Right lobe of liver (tissue), 6 donors: ENCODE results near the gene CEP72. TPM values are rescaled to one million over a fixed set of nuclear protein-coding genes. Genes with fewer than 3 reads are reported as not detected.
A peak's percentile ranks its signal among the peaks of the same experiment; 100 is the strongest.
"Not testable (repeated sequence)": the region's sequence is repeated elsewhere in the genome, so short reads cannot be mapped to it uniquely, and the experiment has no call there.

Source experiments
- ATAC-seq, 4 donors: fragments of 200-7000 bp; cut with Tn5 transposase; one replicate each; pipeline ENCODE4 v1.9.1; 2020; ENCODE audit warnings: mild to moderate bottlenecking in 4 of 4, moderate library complexity in 4 of 4
- DNase-seq, 3 donors: peaks; one replicate each; pipeline ENCODE4 v3.0.0-alpha.2; 2020
- H3K27ac ChIP-seq, 3 donors: fragments of 200-600 bp; one replicate each; pipeline ENCODE4 v1.8.0; 2022
- H3K27me3 ChIP-seq, 2 donors: fragments of 200-600 bp; one replicate each; pipeline ENCODE4 v1.8.0; 2022
- H3K36me3 ChIP-seq, 4 donors: fragments of 200-600 bp; sonication (generic) in 1 of 4; one replicate each; pipeline versions ENCODE4 v1.5.1 to v1.8.0; 2017 to 2022; ENCODE audit warnings: control low read depth in 1 of 4
- H3K4me1 ChIP-seq, 4 donors: fragments of 200-600 bp; sonication (generic) in 1 of 4; one replicate each; pipeline versions ENCODE4 v1.5.1 to v1.8.0; 2017 to 2022; ENCODE audit warnings: control low read depth in 1 of 4
- H3K4me3 ChIP-seq, 3 donors: fragments of 200-600 bp; one replicate each; pipeline ENCODE4 v1.8.0; 2022
- H3K9me3 ChIP-seq, 4 donors: fragments of 200-600 bp; sonication (generic) in 1 of 4; one replicate each; pipeline versions ENCODE4 v1.5.1 to v1.8.0; 2017 to 2022; ENCODE audit warnings: control low read depth in 1 of 4
- CTCF ChIP-seq, 4 donors: fragments of 200-600 bp in 3 of 4; fragments of 450-650 bp in 1 of 4; IDR thresholded peaks; one replicate each; pipeline versions ENCODE4 v1.5.1 to v1.8.0; 2016 to 2022; ENCODE audit warnings: antibody characterized with exemption in 4 of 4, mild to moderate bottlenecking in 2 of 4
- POLR2A ChIP-seq: fragments of 450-650 bp; IDR thresholded peaks from one replicate; pipeline ENCODE4 v1.6.1; 2017; ENCODE audit warnings: antibody characterized with exemption, mild to moderate bottlenecking
- WGBS: methylation state at CpG from one replicate; pipeline ENCODE4 v1.1.6; 2018; ENCODE audit warnings: low coverage, low lambda C conversion rate; ENCODE audit not compliant: insufficient coverage; ENCODE audit errors: missing lambda C conversion rate; 5-methylcytosine and 5-hydroxymethylcytosine counted together
- intact Hi-C, 2 donors: fragments of 100-400 bp; cut with DNase I; formaldehyde crosslinking; loops; one replicate each; pipeline versions ENCODE4 v1.11.2 to v1.14.1; 2022
- total RNA-seq, 6 experiments: library from RNA; depleted of rRNA in 2 of 6; stranded (reverse); fragments of >200 nt in 2 of 6; fragmentation: NEBNext Ultra II Directional in 3 of 6; extraction: Animal tissue kit (Norgen Biotek cat#: 25700) in 3 of 6; gene quantifications; one replicate each; pipeline versions ENCODE4 v1.1.0 to v1.2.4, GENCODE V29; 2016 to 2023
- donor health status: DM: no; HTN: yes; CAD: no.
- donor health status: DM: no; HTN: no; CAD: no.
- donor health status: DM: no; HTN: no; CAD: no.
- donor health status: DM: no; HTN: yes; CAD: no.
- donor health status: DM: no; HTN: yes; CAD: no.

The CEP72 gene
- total RNA-seq, 6 experiments from 2014 or later, result 3.4 to 6.0 (median 4.2) TPM

DNA sequence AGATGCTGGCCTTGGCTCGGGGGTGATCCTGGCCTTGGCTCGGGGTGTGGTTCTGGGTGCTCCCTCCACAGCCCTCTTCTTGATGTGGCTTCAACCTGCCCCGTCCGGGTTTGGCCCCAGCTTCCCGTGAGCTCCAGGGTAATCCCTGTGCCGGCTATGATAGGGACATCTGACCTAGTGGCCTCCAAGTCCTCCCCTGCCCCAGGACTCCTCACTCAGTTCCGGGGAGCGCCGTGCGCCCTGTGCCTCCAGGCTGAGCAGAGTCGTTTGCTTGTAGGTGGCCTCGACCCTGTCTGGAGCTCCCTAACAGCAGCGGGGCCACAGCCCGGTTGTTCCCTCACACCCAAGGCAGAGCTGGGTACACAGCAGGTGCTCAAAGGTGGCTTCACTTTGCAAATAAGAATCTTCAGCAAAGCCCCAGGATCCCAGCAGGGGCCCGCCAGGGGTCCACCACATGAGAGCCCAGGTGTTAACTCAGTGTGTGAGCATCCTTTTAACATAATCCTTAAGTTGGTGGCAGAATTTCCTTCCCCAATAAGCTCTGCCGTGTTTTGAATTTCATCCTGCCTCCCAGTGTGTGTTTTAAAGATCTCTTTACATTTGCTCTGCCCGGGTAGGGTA is 32.3 kb upstream of the CEP72 start:
- TF ChIP-seq POLR2A, result no peak
- no peak for TF ChIP-seq CTCF (IDR thresholded peaks at IDR 0.05)
- DNase-seq (peak in 1 of 3 donors; percentile 35), ATAC-seq (peak in 1 of 4 donors; percentile 36)
- H3K4me1 ChIP-seq, result no peaks in the 10 kb centered on the region
- intact Hi-C loops, result no loop called here
- no peaks in the 10 kb centered on the region for H3K9me3 ChIP-seq
- no peaks in the 10 kb centered on the region for H3K36me3 ChIP-seq
- no peak overlapping the region for H3K27ac ChIP-seq
- no peaks in the 10 kb centered on the region for H3K27me3 ChIP-seq
- 34% methylated on average over 7 of the region's 17 CpGs for WGBS
- no peak overlapping the region for H3K4me3 ChIP-seq

DNA sequence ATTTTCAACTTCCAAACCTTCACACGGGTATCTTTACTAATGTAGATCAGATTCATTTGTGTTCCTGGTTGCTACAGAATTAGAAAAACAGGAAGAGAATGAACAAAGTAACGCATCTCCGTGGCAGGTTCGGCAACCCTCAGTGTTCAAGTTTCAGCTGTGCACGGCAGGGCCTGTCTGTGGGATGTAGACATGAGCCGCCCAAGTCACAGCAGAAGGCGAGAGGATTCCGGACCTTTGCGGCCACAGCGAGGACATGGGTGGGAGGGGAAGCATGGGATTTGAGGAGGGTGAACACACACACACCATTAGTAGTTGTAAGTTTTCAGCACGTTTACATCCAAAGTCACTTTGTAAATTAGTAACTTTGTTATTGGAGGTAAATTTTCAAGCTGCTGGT is 31.7 kb upstream of the CEP72 start:
- 34% methylated on average over 11 of the region's 11 CpGs for WGBS
- no peak for ATAC-seq

DNA sequence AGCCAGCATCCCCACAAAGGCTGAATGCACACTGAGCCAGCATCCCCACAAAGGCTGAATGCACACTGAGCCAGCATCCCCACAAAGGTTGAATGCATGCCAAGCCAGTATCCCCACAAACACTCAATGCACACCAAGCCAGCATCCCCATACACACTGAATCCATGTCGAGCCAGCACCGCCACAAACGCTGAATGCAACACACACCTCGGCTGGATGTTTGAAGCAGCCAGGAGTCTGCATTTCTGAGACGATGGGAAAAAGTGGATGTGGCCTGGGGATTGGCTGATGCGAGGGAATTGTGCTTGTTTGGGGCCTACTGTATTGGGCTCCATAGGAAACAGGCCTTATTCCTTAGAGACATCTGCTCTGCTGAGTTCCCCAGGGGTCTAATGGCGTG is 30.9 kb upstream of the CEP72 start:
- ATAC-seq (no peak), DNase-seq (peak in 1 of 3 donors; percentile 19)
- Histone ChIP-seq H3K4me3 (no peak overlapping the region), H3K36me3 (no peaks in the 10 kb centered on the region), H3K4me1 (no peaks in the 10 kb centered on the region), H3K27me3 (no peaks in the 10 kb centered on the region), H3K9me3 (no peaks in the 10 kb centered on the region), H3K27ac (no peak overlapping the region)
- intact Hi-C loops, result no loop called here
- 57% methylated on average over 7 of the region's 7 CpGs for WGBS
- no peak for TF ChIP-seq POLR2A
- no peak for TF ChIP-seq CTCF (IDR thresholded peaks at IDR 0.05)

More for the DNA sequence above, 31.7 kb upstream of the CEP72 start:
- H3K4me3 ChIP-seq, result no peak overlapping the region
- H3K27me3 ChIP-seq, result no peaks in the 10 kb centered on the region
- no peaks in the 10 kb centered on the region for H3K36me3 ChIP-seq
- intact Hi-C loops, result no loop called here
- H3K9me3 ChIP-seq, result no peaks in the 10 kb centered on the region
- no peak overlapping the region for H3K27ac ChIP-seq
- H3K4me1 ChIP-seq, result no peaks in the 10 kb centered on the region
- TF ChIP-seq CTCF (IDR thresholded peaks at IDR 0.05) (no peak), POLR2A (no peak)
- peak in 1 of 3 donors; percentile 14 for DNase-seq

GRCh38 chr5:581941-582340 is 30.2 kb upstream of the CEP72 start:
- no peaks in the 10 kb centered on the region for H3K9me3 ChIP-seq
- peak in 1 of 3 donors; percentile 11 for DNase-seq
- 82% methylated on average over 7 of the region's 9 CpGs for WGBS
- ATAC-seq, result no peak
- intact Hi-C loops, result no loop called here
- H3K27me3 ChIP-seq, result no peaks in the 10 kb centered on the region
- H3K4me1 ChIP-seq, result no peaks in the 10 kb centered on the region
- no peaks in the 10 kb centered on the region for H3K36me3 ChIP-seq
- TF ChIP-seq CTCF (IDR thresholded peaks at IDR 0.05) (no peak), POLR2A (no peak)
- no peak overlapping the region for H3K4me3 ChIP-seq
- no peak overlapping the region for H3K27ac ChIP-seq

DNA sequence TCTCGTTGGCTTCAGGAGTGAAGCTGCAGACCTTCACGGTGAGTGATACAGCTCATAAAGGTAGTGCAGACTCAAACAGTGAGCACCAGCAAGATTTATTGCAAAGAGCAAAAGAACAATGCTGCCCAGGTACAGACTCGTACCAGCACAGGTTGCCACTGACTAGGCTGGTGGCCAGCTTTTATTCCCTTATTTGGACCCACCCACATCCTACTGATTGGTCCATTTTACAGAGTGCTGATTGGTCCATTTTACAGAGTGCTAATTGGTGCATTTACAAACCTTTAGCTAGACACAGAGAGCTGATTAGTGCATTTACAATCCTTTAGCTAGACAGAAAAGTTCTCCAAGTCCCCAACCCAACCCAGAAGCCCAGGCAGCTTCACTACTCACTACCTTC is 29.7 kb upstream of the CEP72 start:
- H3K27ac ChIP-seq, H3K36me3 ChIP-seq, H3K4me3 ChIP-seq, H3K9me3 ChIP-seq, intact Hi-C loops, ATAC-seq, H3K4me1 ChIP-seq, H3K27me3 ChIP-seq: not testable (repeated sequence)
- WGBS, result 61% methylated on average over 3 of the region's 3 CpGs
- peak in 1 of 3 donors; percentile 1 for DNase-seq
